ENCODE results near the gene MBD5.

- TF ChIP-seq EZH2phosphoT487 (IDR thresholded peaks at IDR 0.05; ENCODE audit: borderline replicate concordance, low read depth, low read length), result no peak
- TF ChIP-seq CTCF (conservative IDR thresholded peaks at IDR 0.05; ENCODE audit: low read length), result no peak
These were observed 75.1 kb downstream of the MBD5 start for GRCh38 chr2:148096012-148096411.
